IPS-18c (cell line): ENCODE results near the gene CACNA1E.
A peak's percentile ranks its signal among the peaks of the same experiment; 100 is the strongest.

Experiments used
- H3K4me3 ChIP-seq: 2 replicates; pipeline ENCODE4 v1.7.0; 2013; ENCODE audit warnings: low read depth, mild to moderate bottlenecking, low read length, moderate library complexity; ENCODE audit not compliant: insufficient read depth
- H3K9me3 ChIP-seq: one replicate; pipeline ENCODE4 v1.6.1; 2013; ENCODE audit warnings: mild to moderate bottlenecking, low read length, moderate library complexity; ENCODE audit not compliant: control insufficient read depth, insufficient read depth

Gene CACNA1E

GRCh38 chr1:181483285-181484195 is at the start of gene CACNA1E:
CACNA1E (plus strand) TSS chr1:181483517; CDS start chr1:181483745, 228 bp downstream.
- H3K4me3 ChIP-seq = peak within 1 kb of the TSS; percentile 55; the same call in 1 of the 2 replicates

GRCh38 chr1:181433931-181434330 is 49.4 kb upstream of the CACNA1E start:
- no peak overlapping the region for H3K4me3 ChIP-seq
- no peaks in the 10 kb centered on the region for H3K9me3 ChIP-seq

More at GRCh38 chr1:181483285-181484195, at the start of gene CACNA1E:
- no peaks in the 10 kb centered on the region for H3K9me3 ChIP-seq

- no peaks in the 10 kb centered on the region for H3K9me3 ChIP-seq
- no peak overlapping the region for H3K4me3 ChIP-seq
Observed at GRCh38 chr1:181438013-181438412, 45.3 kb upstream of the CACNA1E start.

GRCh38 chr1:181440510-181440909 is 42.8 kb upstream of the CACNA1E start:
- H3K4me3 ChIP-seq = no peak overlapping the region

DNA sequence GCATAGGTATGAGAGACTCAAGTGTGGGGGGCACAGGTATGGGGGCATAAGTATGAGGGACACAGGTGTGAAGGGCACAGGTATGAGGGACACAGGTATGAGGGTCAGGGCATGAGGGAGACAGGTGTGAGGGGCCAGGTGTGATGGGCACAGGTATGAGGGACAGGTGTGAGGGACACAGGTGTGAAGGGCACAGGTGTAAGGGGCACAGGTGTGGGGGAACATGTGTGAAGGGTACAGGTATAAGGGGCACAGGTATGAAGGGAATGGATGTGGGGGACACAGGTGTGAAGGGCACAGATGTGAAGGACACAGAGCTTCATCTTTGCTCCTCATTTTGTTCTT is 41.2 kb upstream of the CACNA1E start:
- Histone ChIP-seq H3K9me3 (no peaks in the 10 kb centered on the region), H3K4me3 (no peak overlapping the region)

More at GRCh38 chr1:181440510-181440909, 42.8 kb upstream of the CACNA1E start:
- H3K9me3 ChIP-seq = no peaks in the 10 kb centered on the region

GRCh38 chr1:181443231-181443853 is 40.0 kb upstream of the CACNA1E start:
- Histone ChIP-seq H3K4me3 (no peak overlapping the region), H3K9me3 (no peaks in the 10 kb centered on the region)

- no peaks in the 10 kb centered on the region for H3K9me3 ChIP-seq
Observed at GRCh38 chr1:181445436-181445835, 37.9 kb upstream of the CACNA1E start.

DNA sequence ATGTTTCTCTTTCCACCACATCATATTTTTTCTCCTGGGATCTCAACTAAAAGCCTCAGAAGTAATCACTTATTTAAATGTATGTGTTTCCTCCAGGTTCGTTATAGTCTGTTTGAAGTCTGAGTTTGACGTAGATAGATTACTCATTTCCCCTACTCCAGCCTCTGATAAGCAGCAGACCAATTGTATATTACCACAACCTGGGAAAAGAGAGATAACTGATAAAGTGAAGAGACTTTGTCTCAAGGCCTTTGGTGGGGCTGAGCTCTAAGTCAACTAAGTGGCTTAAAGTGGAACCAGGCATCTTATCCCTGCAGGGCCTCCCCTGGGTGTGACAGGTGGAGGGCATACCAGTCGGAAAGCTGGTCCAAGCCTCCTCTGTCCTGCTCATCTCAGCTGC is 34.9 kb upstream of the CACNA1E start:
- Histone ChIP-seq H3K9me3 (no peaks in the 10 kb centered on the region), H3K4me3 (no peak overlapping the region)

More at GRCh38 chr1:181445436-181445835, 37.9 kb upstream of the CACNA1E start:
- no peak overlapping the region for H3K4me3 ChIP-seq

DNA sequence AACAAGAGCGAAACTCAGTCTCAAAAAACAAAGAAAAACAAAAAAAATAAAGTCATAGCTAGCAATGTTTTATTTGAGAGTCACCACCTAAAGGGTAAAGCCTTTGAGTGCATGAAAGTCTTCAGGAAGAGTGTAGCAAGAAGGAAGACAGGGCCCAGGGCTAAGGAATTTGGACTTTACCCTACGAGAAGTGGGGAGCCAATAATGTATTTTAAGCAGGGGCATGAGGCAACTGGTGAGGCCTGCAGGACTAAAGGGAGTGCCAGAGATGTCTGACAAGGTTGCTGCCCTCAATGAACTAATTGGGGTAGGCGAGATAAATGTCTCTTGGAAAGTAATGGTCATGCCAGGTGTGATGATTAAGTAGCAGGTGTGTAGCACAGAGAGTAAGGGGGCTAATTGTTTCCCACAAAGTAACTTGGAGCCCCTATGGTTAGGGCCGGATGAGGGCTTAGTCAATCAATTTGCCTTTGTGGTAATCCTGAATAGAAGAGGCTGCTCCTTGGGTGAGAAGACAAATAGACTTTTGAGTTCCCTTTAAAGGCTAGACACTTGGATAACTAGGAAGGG is 31.6 kb upstream of the CACNA1E start:
- Histone ChIP-seq H3K4me3 (no peak overlapping the region), H3K9me3 (peaks cover 2% of the 10 kb centered on the region)

DNA sequence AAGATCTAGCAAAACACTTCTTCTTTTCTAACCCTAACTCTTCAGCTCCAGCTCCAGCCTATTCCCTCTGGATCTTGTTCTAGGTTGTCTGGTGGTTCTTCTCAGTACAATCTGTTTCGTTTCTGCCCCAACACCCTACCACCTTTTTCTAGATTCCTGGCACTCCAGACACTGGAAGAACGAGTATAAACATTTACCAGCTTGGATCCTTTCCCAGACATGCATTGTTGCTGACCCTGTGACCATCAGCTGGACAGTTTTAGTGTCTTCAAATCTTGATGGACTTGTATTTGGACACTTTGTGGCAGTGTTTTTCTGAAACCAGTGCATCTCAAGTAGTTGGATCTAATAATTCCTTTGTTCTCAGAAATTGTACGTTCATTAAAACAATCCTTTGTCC is 30.6 kb upstream of the CACNA1E start:
- Histone ChIP-seq H3K4me3 (no peak overlapping the region), H3K9me3 (peaks cover 2% of the 10 kb centered on the region)

- H3K4me3 ChIP-seq = no peak overlapping the region
- H3K9me3 ChIP-seq = peaks cover 2% of the 10 kb centered on the region
Observed at GRCh38 chr1:181453541-181454201, 29.6 kb upstream of the CACNA1E start.

DNA sequence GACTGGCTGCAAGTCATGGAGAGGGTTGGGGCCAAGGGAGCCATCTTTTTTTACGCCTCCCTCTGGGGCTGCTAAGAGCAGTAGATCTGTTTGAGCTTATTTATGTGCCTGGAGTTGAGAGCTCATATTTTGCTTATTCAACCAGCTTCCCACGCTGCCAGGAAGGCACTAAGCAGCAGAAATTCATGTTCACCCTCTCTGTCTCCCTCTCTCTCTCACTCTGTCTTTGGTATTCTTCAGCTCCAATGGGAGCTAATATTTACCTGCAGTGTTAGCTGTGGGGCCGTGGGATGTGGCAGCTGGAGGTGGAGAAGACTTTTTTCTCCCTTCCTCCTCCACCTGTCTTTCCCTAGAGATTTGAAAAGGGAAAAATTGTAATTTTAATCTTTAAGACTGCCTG is 26.8 kb upstream of the CACNA1E start:
- H3K4me3 ChIP-seq = no peak overlapping the region
- peaks cover 2% of the 10 kb centered on the region for H3K9me3 ChIP-seq

DNA sequence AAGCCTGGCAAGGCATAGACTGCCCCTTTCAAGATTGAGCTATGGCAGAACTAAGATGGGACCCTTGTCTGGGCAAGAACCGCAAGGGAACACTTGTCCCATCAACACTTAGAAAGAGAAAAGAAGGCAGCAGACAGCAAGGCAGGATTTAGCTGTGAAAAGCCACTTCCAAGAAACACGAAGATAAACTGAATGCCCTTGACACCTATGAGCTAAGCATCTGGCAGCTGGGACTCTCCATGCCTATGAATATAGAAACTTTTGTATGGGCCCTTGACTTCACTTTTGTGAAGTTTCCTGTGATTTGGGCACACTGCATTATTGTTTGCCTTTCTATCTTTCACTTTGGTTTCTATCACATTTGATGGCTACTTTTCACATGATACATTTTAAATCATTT is 24.9 kb upstream of the CACNA1E start:
- Histone ChIP-seq H3K4me3 (no peak overlapping the region), H3K9me3 (peaks cover 2% of the 10 kb centered on the region)

- Histone ChIP-seq H3K9me3 (peaks cover 2% of the 10 kb centered on the region), H3K4me3 (no peak overlapping the region)
Observed at GRCh38 chr1:181459067-181459466, 24.2 kb upstream of the CACNA1E start.

DNA sequence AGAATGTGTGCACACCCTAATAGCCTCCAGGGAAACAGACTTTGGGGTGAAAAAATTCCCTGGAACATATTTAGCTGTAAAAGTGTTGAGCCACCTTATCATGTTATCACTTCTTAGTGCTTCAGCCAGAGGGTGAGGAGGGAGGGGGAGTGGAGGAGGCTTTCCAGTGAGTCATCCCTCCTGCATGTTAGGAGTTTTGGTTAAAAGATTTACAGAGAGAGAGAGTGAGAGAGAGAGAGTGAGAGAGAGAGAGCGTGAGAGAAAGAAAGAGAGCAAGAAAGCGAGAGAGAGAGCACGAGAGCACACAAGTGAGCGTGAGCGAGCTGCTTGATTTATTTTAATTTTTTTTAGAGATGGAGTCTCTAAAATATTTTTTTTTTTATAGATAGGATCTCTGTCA is 13.5 kb upstream of the CACNA1E start:
- H3K4me3 ChIP-seq = no peak overlapping the region
- H3K9me3 ChIP-seq = no peaks in the 10 kb centered on the region

DNA sequence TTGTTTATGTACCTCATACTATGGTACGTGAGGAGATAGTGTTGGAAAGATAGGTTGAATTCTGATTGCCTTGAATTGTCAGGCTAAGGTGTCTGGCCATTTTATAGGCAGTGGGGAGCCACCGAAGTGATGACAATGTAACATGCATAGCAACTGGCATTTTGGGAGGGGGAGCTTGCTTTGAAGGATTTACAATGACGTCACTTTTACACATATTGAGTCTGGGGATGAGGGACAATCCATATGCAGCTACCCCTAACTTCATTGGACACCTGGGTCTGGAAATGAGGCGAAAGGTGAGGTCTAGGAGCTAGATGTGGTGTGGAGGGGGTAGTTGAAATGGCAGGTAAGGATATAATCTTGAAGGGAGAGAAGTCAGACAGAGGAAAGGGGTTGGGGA is 7.7 kb upstream of the CACNA1E start:
- Histone ChIP-seq H3K9me3 (no peaks in the 10 kb centered on the region), H3K4me3 (no peak overlapping the region)

- H3K9me3 ChIP-seq = no peaks in the 10 kb centered on the region
- no peak overlapping the region for H3K4me3 ChIP-seq
Observed at GRCh38 chr1:181476581-181476980, 6.7 kb upstream of the CACNA1E start.
